Aorta (tissue), 5 donors: ENCODE data around the gene HYLS1. TPM values are rescaled to one million over a fixed set of nuclear protein-coding genes. Genes with fewer than 3 reads are reported as not detected.
"Not testable (repeated sequence)": the region's sequence is repeated elsewhere in the genome, so short reads cannot be mapped to it uniquely, and the experiment has no call there.

Experiments
- ATAC-seq: fragments of 200-7000 bp; cut with Tn5 transposase; one replicate; pipeline ENCODE4 v1.9.1; 2022; ENCODE audit warnings: moderate library complexity; ENCODE audit not compliant: low FRiP score
- DNase-seq, 2 donors: peaks; one replicate each; pipeline ENCODE4 v3.0.0-alpha.2; 2020
- H3K27ac ChIP-seq, 2 donors: one replicate each; pipeline ENCODE4 v1.5.1; 2013; ENCODE audit warnings: low read length in 2 of 2, mild to moderate bottlenecking in 2 of 2, moderate library complexity in 2 of 2, control low read depth in 1 of 2, inconsistent platforms in 1 of 2, low read depth in 1 of 2
- H3K27me3 ChIP-seq, 2 donors: one replicate each; pipeline ENCODE4 v1.6.1; 2013; ENCODE audit warnings: control low read depth in 1 of 2, low read length in 1 of 2, mild to moderate bottlenecking in 1 of 2, moderate library complexity in 1 of 2; ENCODE audit not compliant: insufficient read depth in 2 of 2, control insufficient read depth in 1 of 2
- H3K36me3 ChIP-seq, 2 donors: one replicate each; pipeline ENCODE4 v1.6.1; 2013; ENCODE audit warnings: control low read depth in 1 of 2, low read length in 1 of 2, mild to moderate bottlenecking in 1 of 2; ENCODE audit not compliant: insufficient read depth in 2 of 2, control insufficient read depth in 1 of 2
- H3K4me1 ChIP-seq, 2 donors: one replicate each; pipeline ENCODE4 v1.6.1; 2013; ENCODE audit warnings: low read length in 2 of 2, control low read depth in 1 of 2, mild to moderate bottlenecking in 1 of 2, moderate library complexity in 1 of 2; ENCODE audit not compliant: insufficient read depth in 2 of 2, control insufficient read depth in 1 of 2
- H3K4me3 ChIP-seq, 2 donors: one replicate each; pipeline ENCODE4 v1.5.1; 2013; ENCODE audit warnings: low read length in 2 of 2, control low read depth in 1 of 2, mild to moderate bottlenecking in 1 of 2
- H3K9me3 ChIP-seq: one replicate; pipeline ENCODE4 v1.6.1; 2013; ENCODE audit warnings: mild to moderate bottlenecking, low read length; ENCODE audit not compliant: control insufficient read depth
- WGBS, 2 donors: extraction: QIAGEN DNeasy Blood & Tissue Kit; methylation state at CpG; one replicate each; pipeline ENCODE4 v1.1.7; 2013; 5-methylcytosine and 5-hydroxymethylcytosine counted together
- intact Hi-C, 2 donors: fragments of 100-400 bp; cut with DNase I; formaldehyde crosslinking; loops; one replicate each; pipeline versions ENCODE4 v1.14.2 to v1.15.0; 2022
- polyA plus RNA-seq, 2 donors: library from polyadenylated mRNA; stranded (reverse); fragments of 200-250 nt; gene quantifications; one replicate each; pipeline ENCODE4 v1.2.3, GENCODE V29; 2013
- total RNA-seq, 2 donors: library from RNA; stranded (reverse); fragmentation: NEBNext Ultra II Directional; extraction: Animal tissue kit (Norgen Biotek cat#: 25700); gene quantifications; one replicate each; pipeline ENCODE4 v1.2.1, GENCODE V29; 2021
- donor health status: healthy with polysubstance abuse.
- donor health status: Bipolar disorder and iron deficiency.
- donor health status: DM: no; HTN: no; CAD: no.
- donor health status: DM: no; HTN: no; CAD: no.
- donor health status: DM: yes; HTN: yes; CAD: no.

The HYLS1 gene
- total and polyA plus RNA-seq, 4 donors, result 2.7 to 4.5 (median 3.5) TPM

DNA sequence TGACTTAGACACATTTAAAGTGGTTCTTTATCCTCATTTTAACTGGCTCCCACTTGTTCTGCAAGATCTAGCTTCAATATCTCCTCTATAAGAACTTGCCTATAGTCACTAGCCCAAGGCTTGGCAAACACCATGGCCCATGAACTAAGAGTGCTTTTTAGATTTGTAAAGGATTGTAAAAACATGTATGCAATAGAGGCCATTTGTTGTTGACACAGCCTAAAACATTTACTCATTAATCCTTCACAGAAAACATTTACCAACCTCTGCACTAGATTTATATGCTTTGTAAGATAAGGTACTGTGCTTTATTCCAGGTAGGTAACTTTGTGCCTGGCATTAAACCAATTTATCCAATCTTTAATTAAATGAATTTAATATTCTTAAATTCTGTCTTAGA lies 5.5 kb downstream of the HYLS1 start:
- intact Hi-C loops, result no loop called here
- Histone ChIP-seq H3K27me3 (no peaks in the 10 kb centered on the region), H3K4me1 (no peaks in the 10 kb centered on the region), H3K9me3 (no peaks in the 10 kb centered on the region), H3K4me3 (no peak overlapping the region), H3K27ac (no peak overlapping the region), H3K36me3 (peaks cover 3 to 6% of the 10 kb centered on the region in 2 donors)
- ATAC-seq, result no peak
- DNase-seq, result no peak

GRCh38 chr11:125901872-125902271 lies 14.4 kb downstream of the HYLS1 start:
- Histone ChIP-seq H3K27me3 (no peaks in the 10 kb centered on the region), H3K36me3 (peaks cover 0 to 2% of the 10 kb centered on the region in 2 donors), H3K9me3 (no peaks in the 10 kb centered on the region), H3K27ac (no peak overlapping the region), H3K4me3 (no peak overlapping the region), H3K4me1 (no peaks in the 10 kb centered on the region)
- DNase-seq (no peak), ATAC-seq (no peak)
- WGBS, 2 donors, result 81 to 84% methylated on average over 6 of the region's 6 CpGs
- intact Hi-C loops, result no loop called here

DNA sequence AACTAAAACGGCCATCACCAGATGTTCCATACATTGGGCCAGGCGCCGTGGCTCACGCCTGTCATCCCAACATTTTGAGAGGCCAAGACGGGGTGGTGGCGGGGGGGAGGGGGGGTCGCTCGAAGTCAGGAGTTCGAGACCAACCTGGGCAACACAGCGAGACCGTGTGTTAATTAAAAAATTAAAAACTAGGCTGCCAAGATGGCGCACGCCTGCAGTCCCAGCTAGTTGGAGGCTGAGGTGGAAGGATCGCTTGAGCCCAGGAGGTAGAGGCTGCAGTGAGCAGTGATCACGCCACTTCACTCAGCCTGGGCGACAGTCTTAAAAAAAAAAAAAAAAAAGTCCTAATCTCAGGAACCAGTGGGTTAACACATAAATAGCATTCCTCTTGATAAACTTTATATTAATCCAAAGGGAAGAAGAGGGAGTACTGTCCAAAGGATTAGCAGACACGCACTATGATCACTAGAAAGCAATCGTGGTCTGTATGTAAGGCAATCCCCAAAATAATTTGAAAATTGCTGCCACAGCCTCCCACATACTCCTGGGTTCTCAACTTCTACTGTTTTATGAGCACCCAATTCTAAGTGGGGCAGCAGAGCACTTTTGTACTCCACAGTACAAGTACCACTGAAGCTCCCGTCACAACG lies 14.9 kb downstream of the HYLS1 start:
- Histone ChIP-seq H3K4me1 (no peaks in the 10 kb centered on the region), H3K36me3 (peaks cover 0 to 2% of the 10 kb centered on the region in 2 donors), H3K9me3 (no peaks in the 10 kb centered on the region), H3K4me3 (peak overlapping the region; percentile 48 to 95), H3K27ac (peak overlapping the region in 1 of 2 donors; percentile 95), H3K27me3 (no peaks in the 10 kb centered on the region)
- WGBS, 2 donors, result 46 to 51% methylated on average over 20 of the region's 20 CpGs
- ATAC-seq (no peak), DNase-seq (no peak)
- intact Hi-C loops, result no loop called here

GRCh38 chr11:125902927-125903710 lies 15.7 kb downstream of the HYLS1 start, which contains the start of gene PUS3:
TSS of gene PUS3 (minus strand) at chr11:125903206. CDS start at chr11:125896284, 6,922 bp downstream.
- Histone ChIP-seq H3K4me3 (peak within 1 kb of the TSS; percentile 48 to 95), H3K36me3 (peaks cover 0 to 2% of the 10 kb centered on the region in 2 donors), H3K27me3 (no peaks in the 10 kb centered on the region), H3K27ac (peak within 1 kb of the TSS in 1 of 2 donors; percentile 95), H3K4me1 (no peaks in the 10 kb centered on the region), H3K9me3 (no peaks in the 10 kb centered on the region)
- intact Hi-C loops, result no loop called here
- WGBS, 2 donors, result 2% methylated on average over 31 of the region's 31 CpGs
- DNase-seq, result peak; percentile 93 to 97
- ATAC-seq, result peak; percentile 95

DNA sequence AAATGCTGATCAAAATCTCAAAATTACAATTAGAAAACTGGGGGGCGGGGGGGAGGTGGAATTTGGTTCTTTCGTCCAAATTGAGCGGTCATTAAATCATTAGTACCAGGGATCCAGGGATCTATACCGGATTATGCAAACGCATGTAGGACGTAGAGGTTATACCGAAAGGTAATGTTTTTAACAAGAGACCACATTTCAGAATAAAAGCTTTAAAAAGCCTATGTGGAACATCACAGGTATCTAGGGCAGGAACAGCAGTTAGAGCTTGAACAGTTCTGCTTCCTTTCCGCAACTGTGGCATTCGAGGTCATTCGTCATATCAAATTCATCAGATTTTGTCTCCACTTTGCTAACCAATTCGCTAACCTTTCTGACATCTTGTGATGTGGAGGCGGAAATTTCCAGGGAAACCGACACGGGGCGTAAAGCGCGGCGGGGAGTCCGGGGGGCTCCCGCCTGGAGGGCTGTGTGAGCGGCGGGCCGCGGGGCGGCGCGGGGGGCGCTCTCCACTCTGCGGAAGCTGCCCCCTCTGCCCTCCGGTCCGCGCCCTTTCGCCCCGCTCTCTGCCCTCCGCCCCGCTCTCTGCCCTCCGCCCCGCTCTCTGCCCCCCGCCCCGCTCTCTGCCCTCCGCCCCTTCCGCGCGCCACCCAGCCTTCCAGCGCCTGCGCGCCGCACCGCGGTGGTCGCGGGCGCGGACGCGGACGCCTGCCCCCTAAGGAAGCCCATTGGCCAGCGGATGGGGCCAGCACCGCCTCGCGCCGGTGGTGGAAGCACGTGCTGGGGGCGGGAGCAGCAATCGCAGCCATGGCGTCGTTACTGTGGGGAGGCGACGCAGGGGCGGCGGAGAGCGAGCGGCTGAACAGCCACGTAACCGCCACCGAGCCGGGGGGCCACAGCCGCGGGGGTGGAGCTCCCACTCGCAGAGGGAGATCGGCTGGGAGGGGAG lies 16.5 kb downstream of the HYLS1 start, which contains the start of gene DDX25:
DDX25 (plus strand) TSS at position 798 of the 949 bp plus-strand sequence; CDS start at position 808, 10 bp downstream.
- Histone ChIP-seq H3K27ac (no peak within 1 kb of the TSS), H3K27me3 (no peaks in the 10 kb centered on the region), H3K4me1 (no peaks in the 10 kb centered on the region), H3K36me3 (peaks cover 0 to 2% of the 10 kb centered on the region in 2 donors), H3K4me3 (peak within 1 kb of the TSS in 1 of 2 donors; percentile 50), H3K9me3 (no peaks in the 10 kb centered on the region)
- no peak for DNase-seq
- intact Hi-C loops, result no loop called here
- 2 to 4% methylated on average over 78 to 81 of the region's 81 CpGs for WGBS, 2 donors
- ATAC-seq, result no peak

DNA sequence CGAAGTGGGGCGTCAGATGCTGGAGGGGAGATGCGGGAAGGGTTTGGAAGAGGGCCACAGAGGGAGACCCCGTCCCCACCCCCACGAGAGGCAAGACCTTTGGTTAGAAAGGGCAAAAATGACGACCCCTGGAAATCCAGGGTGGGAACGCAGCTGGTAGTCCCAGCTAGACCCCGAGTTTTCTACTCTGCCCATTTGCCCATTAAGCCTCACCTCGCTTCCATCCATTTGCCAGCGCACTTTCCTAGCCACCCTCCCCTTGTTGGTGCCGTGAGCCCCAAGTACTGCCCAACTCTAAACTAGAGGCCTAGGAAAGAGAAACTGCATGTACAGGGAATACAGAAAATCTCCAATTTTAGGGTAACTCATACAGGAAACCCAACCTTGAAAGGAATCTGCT lies 17.2 kb downstream of the HYLS1 start:
- ATAC-seq, result no peak
- Histone ChIP-seq H3K4me1 (no peaks in the 10 kb centered on the region), H3K36me3 (peaks cover 0 to 2% of the 10 kb centered on the region in 2 donors), H3K27me3 (no peaks in the 10 kb centered on the region), H3K4me3 (no peak overlapping the region), H3K9me3 (no peaks in the 10 kb centered on the region), H3K27ac (no peak overlapping the region)
- intact Hi-C loops, result no loop called here
- no peak for DNase-seq
- WGBS, 2 donors, result 47 to 50% methylated on average over 11 of the region's 11 CpGs

DNA sequence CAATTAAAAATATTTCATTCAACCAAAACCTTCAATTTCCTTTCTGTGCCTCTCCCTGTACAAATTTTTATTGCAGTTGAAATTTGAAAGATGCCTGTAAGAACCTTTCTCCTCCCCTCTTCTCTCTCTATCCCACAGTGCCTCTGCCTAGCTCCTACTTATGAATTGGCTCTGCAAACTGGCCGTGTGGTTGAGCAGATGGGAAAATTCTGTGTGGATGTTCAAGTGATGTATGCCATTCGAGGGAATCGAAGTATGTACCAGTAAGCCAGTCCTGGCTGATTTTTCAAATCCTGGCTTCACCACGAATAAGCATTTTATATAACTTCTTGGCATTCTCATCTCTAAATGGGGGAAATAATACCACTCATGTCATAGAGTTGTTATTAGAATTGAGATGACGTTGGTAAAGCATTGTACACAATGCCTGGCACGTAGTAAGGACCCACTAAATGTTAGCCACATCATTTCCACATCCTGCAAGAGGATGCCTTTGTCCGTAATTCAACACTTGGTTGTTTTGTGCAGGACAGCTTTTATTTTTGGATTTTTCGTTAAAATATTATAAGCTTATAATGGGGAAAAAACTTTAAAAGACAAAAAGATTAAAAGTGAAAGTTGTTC lies 22.9 kb downstream of the HYLS1 start:
- ATAC-seq, result no peak
- Histone ChIP-seq H3K27ac (no peak overlapping the region), H3K9me3 (no peaks in the 10 kb centered on the region)

GRCh38 chr11:125914601-125915000 lies 27.1 kb downstream of the HYLS1 start:
- 81 to 88% methylated on average over 3 of the region's 3 CpGs for WGBS, 2 donors
- H3K4me3 ChIP-seq, H3K27me3 ChIP-seq, H3K36me3 ChIP-seq, intact Hi-C loops, H3K9me3 ChIP-seq, DNase-seq, H3K27ac ChIP-seq, ATAC-seq, H3K4me1 ChIP-seq: not testable (repeated sequence)

More for the DNA sequence above, 22.9 kb downstream of the HYLS1 start:
- Histone ChIP-seq H3K4me3 (no peak overlapping the region), H3K36me3 (no peaks in the 10 kb centered on the region), H3K4me1 (no peaks in the 10 kb centered on the region), H3K27me3 (no peaks in the 10 kb centered on the region)
- intact Hi-C loops, result no loop called here
- WGBS, 2 donors, result 73 to 82% methylated on average over 8 of the region's 8 CpGs
- no peak for DNase-seq
